Skeletal muscle satellite cell (primary cell): ENCODE data around the gene CELSR2.

ENCODE experiments used
- H3K27me3 ChIP-seq: 2 replicates; pipeline ENCODE4 v1.7.0; 2013; ENCODE audit warnings: low read length; ENCODE audit not compliant: control insufficient read depth, insufficient read depth
- H3K36me3 ChIP-seq: 2 replicates; pipeline ENCODE4 v1.7.0; 2013; ENCODE audit warnings: mild to moderate bottlenecking, control low read depth, low read length; ENCODE audit not compliant: insufficient read depth
- H3K4me1 ChIP-seq: 2 replicates; pipeline ENCODE4 v1.7.0; 2013; ENCODE audit warnings: low read length; ENCODE audit not compliant: control insufficient read depth, insufficient read depth
- H3K4me2 ChIP-seq: 2 replicates; pipeline ENCODE4 v1.7.0; 2013; ENCODE audit warnings: mild to moderate bottlenecking, low read length
- H3K4me3 ChIP-seq: 2 replicates; pipeline ENCODE4 v1.7.0; 2013; ENCODE audit warnings: low read length
- H3K9ac ChIP-seq: 2 replicates; pipeline ENCODE4 v1.7.0; 2013; ENCODE audit warnings: mild to moderate bottlenecking, low read depth, low read length, moderate library complexity
- H3K9me3 ChIP-seq: replicated peaks from 2 replicates; pipeline ENCODE4 v1.7.0; 2013; ENCODE audit warnings: mild to moderate bottlenecking, control low read depth, low read length

The CELSR2 gene

GRCh38 chr1:109246141-109246551 is 3.2 kb upstream of the CELSR2 start:
- Histone ChIP-seq H3K4me2 (no peak overlapping the region), H3K36me3 (no peaks in the 10 kb centered on the region), H3K4me1 (peaks cover 14% of the 10 kb centered on the region), H3K9me3 (no peaks in the 10 kb centered on the region), H3K27me3 (peaks cover 10% of the 10 kb centered on the region), H3K4me3 (no peak overlapping the region), H3K9ac (no peak overlapping the region)

GRCh38 chr1:109247401-109248365 is 1.7 kb upstream of the CELSR2 start:
- no peaks in the 10 kb centered on the region for H3K36me3 ChIP-seq
- no peaks in the 10 kb centered on the region for H3K9me3 ChIP-seq
- no peak overlapping the region for H3K4me2 ChIP-seq
- peaks cover 10% of the 10 kb centered on the region for H3K27me3 ChIP-seq
- no peak overlapping the region for H3K4me3 ChIP-seq
- no peak overlapping the region for H3K9ac ChIP-seq
- peaks cover 9% of the 10 kb centered on the region for H3K4me1 ChIP-seq

- H3K36me3 ChIP-seq: no peaks in the 10 kb centered on the region
- H3K9ac ChIP-seq: no peak overlapping the region
- no peak overlapping the region for H3K4me2 ChIP-seq
- H3K27me3 ChIP-seq: peaks cover 10% of the 10 kb centered on the region
- peaks cover 10% of the 10 kb centered on the region for H3K4me1 ChIP-seq
- H3K9me3 ChIP-seq: no peaks in the 10 kb centered on the region
- no peak overlapping the region for H3K4me3 ChIP-seq
These were observed 919 bp upstream of the CELSR2 start for GRCh38 chr1:109248444-109248796.

- peak overlapping the region; percentile 67 for H3K4me3 ChIP-seq
- H3K9me3 ChIP-seq: no peaks in the 10 kb centered on the region
- H3K9ac ChIP-seq: no peak overlapping the region
- no peaks in the 10 kb centered on the region for H3K36me3 ChIP-seq
- peak overlapping the region; percentile 95 for H3K4me2 ChIP-seq
- peaks cover 24% of the 10 kb centered on the region for H3K4me1 ChIP-seq
- peaks cover 10% of the 10 kb centered on the region for H3K27me3 ChIP-seq
These were observed 489 bp downstream of the CELSR2 start for GRCh38 chr1:109249654-109250401.

GRCh38 chr1:109250454-109251276 is 1.3 kb downstream of the CELSR2 start:
- H3K27me3 ChIP-seq: peaks cover 13% of the 10 kb centered on the region
- H3K36me3 ChIP-seq: no peaks in the 10 kb centered on the region
- H3K9ac ChIP-seq: no peak overlapping the region
- peak overlapping the region; percentile 95 for H3K4me2 ChIP-seq
- no peaks in the 10 kb centered on the region for H3K9me3 ChIP-seq
- no peak overlapping the region for H3K4me3 ChIP-seq
- peaks cover 29% of the 10 kb centered on the region for H3K4me1 ChIP-seq

GRCh38 chr1:109251277-109252166 is 2.2 kb downstream of the CELSR2 start:
- Histone ChIP-seq H3K4me3 (no peak overlapping the region), H3K27me3 (peaks cover 20% of the 10 kb centered on the region), H3K36me3 (no peaks in the 10 kb centered on the region), H3K9ac (no peak overlapping the region), H3K4me1 (peaks cover 29% of the 10 kb centered on the region), H3K4me2 (no peak overlapping the region), H3K9me3 (no peaks in the 10 kb centered on the region)

- peaks cover 29% of the 10 kb centered on the region for H3K4me1 ChIP-seq
- no peak overlapping the region for H3K4me2 ChIP-seq
- peaks cover 20% of the 10 kb centered on the region for H3K27me3 ChIP-seq
- H3K4me3 ChIP-seq: no peak overlapping the region
- H3K9me3 ChIP-seq: no peaks in the 10 kb centered on the region
- H3K36me3 ChIP-seq: no peaks in the 10 kb centered on the region
- no peak overlapping the region for H3K9ac ChIP-seq
These were observed 3.0 kb downstream of the CELSR2 start for GRCh38 chr1:109252167-109252892.

- H3K9me3 ChIP-seq: no peaks in the 10 kb centered on the region
These were observed 3.8 kb downstream of the CELSR2 start for GRCh38 chr1:109252893-109253802.

GRCh38 chr1:109253803-109254620 is 4.7 kb downstream of the CELSR2 start:
- no peak overlapping the region for H3K9ac ChIP-seq

More at GRCh38 chr1:109252893-109253802, 3.8 kb downstream of the CELSR2 start:
- Histone ChIP-seq H3K4me3 (peak overlapping the region; percentile 19), H3K27me3 (peaks cover 20% of the 10 kb centered on the region), H3K36me3 (no peaks in the 10 kb centered on the region), H3K4me1 (peaks cover 29% of the 10 kb centered on the region), H3K9ac (no peak overlapping the region), H3K4me2 (peak overlapping the region; percentile 29)

More at GRCh38 chr1:109253803-109254620, 4.7 kb downstream of the CELSR2 start:
- H3K9me3 ChIP-seq: no peaks in the 10 kb centered on the region
- peaks cover 20% of the 10 kb centered on the region for H3K27me3 ChIP-seq
- no peaks in the 10 kb centered on the region for H3K36me3 ChIP-seq
- H3K4me1 ChIP-seq: peaks cover 27% of the 10 kb centered on the region
- peak overlapping the region; percentile 19 for H3K4me3 ChIP-seq
- H3K4me2 ChIP-seq: peak overlapping the region; percentile 29
